Measurements from ENCODE around the gene FARS2. TPM values are rescaled to one million over a fixed set of nuclear protein-coding genes. Genes with fewer than 3 reads are reported as not detected.

The FARS2 gene
- total and polyA plus RNA-seq, 9 of the 15 experiments (the other 6 are each of a cell fraction or from before 2014, with no cell fraction given) = 16.5 to 62.2 (median 27.0) TPM

DNA sequence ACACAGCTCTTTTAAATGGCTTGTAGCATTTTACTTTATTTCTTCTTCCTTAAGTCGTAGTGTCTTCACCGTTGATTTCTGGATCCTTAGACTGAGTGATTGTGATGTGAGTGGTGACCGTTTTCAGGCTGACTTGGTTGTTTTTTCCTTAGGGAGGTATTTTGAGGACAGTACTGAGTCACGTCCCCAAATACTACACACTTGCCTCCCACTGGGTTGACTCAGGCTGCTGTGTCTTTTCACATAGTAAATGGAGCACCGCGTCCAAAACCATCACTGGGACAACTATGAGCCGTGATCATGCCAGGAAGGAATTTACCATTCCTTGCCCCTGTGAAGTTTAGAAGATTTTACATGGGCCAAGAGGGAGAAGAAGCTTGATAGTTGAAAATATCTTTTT lies 174.1 kb downstream of the FARS2 start:
- Histone ChIP-seq H3K4me2 (ENCODE audit: insufficient read depth, low read length) (no peak overlapping the region), H3K9me3 (replicated peaks; ENCODE audit: control insufficient read depth, insufficient read depth, low read depth, low read length) (no peaks in the 10 kb centered on the region), H2AFZ (ENCODE audit: low read depth, low read length) (no peak overlapping the region), H3K27ac (ENCODE audit: extremely low read depth, low read depth, low read length) (no peak overlapping the region), H3K79me2 (ENCODE audit: control insufficient read depth, insufficient read depth, low read length) (no peaks in the 10 kb centered on the region), H3K36me3 (ENCODE audit: control insufficient read depth, insufficient read depth, low read length) (no peaks in the 10 kb centered on the region), H3K9me1 (ENCODE audit: control insufficient read depth, insufficient read depth, low read length) (no peaks in the 10 kb centered on the region), H3K4me1 (replicated peaks in 1 of 2; ENCODE audit: control insufficient read depth in 2 of 2, insufficient read depth in 2 of 2, low read length in 2 of 2) (no peaks in the 10 kb centered on the region), H4K20me1 (replicated peaks; ENCODE audit: control insufficient read depth, insufficient read depth, low read length) (no peaks in the 10 kb centered on the region), H3K4me3 (no peak overlapping the region), H3K9ac (ENCODE audit: insufficient read depth in 1 of 2, low read depth in 2 of 2, low read length in 2 of 2) (no peak overlapping the region), H3K27me3 (ENCODE audit: control insufficient read depth in 2 of 2, insufficient read depth in 2 of 2, low read length in 2 of 2) (no peaks in the 10 kb centered on the region)
- no peak for TF ChIP-seq RNF2 (IDR thresholded peaks at IDR 0.05)
- no peak for TF ChIP-seq XRCC5 (IDR thresholded peaks at IDR 0.05; ENCODE audit: low read depth, low read length)
- peak; percentile 62 for TF ChIP-seq FOSL1 (tag; conservative IDR thresholded peaks at IDR 0.05)
- ATAC-seq (no peak), FAIRE-seq (no peak), DNase-seq (ENCODE audit: extremely low read depth in 1 of 4, low spot score in 3 of 4) (no peak)
- CTCF ChIA-PET (ENCODE audit: low intra/inter-chr PET ratio) = no interaction called here
- intact Hi-C loops (cut with micrococcal nuclease) (no loop called here), in situ Hi-C loops (cut with MboI) (no loop called here)
- BruUV-seq (replicated peaks) = no TSS peak
- POLR2A ChIA-PET = interaction anchor here (0.7 to 0.9 kb wide), 2 partner anchors 18 to 769 kb away, joined by 3 read pairs; no protein-coding TSS in a partner anchor
- WGBS (ENCODE audit: insufficient coverage, low coverage, missing lambda C conversion rate) = 73% methylated on average over 7 of the region's 7 CpGs

DNA sequence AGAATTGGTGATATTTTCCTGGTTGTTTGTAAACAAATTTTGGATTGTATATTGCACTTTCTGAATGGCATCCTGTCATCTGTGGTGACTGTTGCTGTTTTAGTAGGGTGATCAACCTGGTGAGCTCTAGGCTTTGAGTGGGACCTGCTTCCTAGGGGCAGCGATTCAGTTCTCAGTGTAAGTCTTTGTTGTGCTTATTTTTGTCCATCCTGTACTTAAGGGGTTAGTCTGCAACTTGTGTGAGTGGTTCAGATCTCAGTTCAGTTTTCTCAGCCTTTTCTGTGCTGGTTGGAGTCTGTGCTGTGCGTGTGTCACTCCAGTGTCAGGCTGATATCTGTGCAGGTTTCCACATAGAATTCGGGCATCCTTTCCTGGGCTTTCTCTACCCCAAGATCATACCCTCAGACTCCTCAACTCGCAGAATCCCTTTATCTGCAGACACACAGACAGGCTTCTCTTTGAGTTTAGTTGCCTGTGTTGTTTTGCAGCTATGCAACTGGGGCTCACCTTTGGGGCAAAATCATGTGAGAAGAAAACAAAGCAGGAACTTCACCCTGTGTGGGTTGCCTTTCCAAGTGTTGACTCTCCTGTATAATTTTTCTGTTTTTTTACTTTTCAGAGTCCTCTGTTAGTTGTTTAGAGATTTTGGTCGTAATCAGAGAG lies 177.7 kb downstream of the FARS2 start:
- Histone ChIP-seq H3K79me2 (ENCODE audit: control insufficient read depth, insufficient read depth, low read length) (no peaks in the 10 kb centered on the region), H3K27me3 (ENCODE audit: control insufficient read depth in 2 of 2, insufficient read depth in 2 of 2, low read length in 2 of 2) (no peaks in the 10 kb centered on the region), H3K27ac (ENCODE audit: extremely low read depth, low read depth, low read length) (no peak overlapping the region), H2AFZ (ENCODE audit: low read depth, low read length) (no peak overlapping the region), H3K4me2 (ENCODE audit: insufficient read depth, low read length) (no peak overlapping the region), H3K4me1 (replicated peaks in 1 of 2; ENCODE audit: control insufficient read depth in 2 of 2, insufficient read depth in 2 of 2, low read length in 2 of 2) (no peaks in the 10 kb centered on the region), H3K4me3 (no peak overlapping the region), H3K9me3 (replicated peaks; ENCODE audit: control insufficient read depth, insufficient read depth, low read depth, low read length) (no peaks in the 10 kb centered on the region), H3K36me3 (ENCODE audit: control insufficient read depth, insufficient read depth, low read length) (no peaks in the 10 kb centered on the region), H3K9me1 (ENCODE audit: control insufficient read depth, insufficient read depth, low read length) (no peaks in the 10 kb centered on the region), H4K20me1 (replicated peaks; ENCODE audit: control insufficient read depth, insufficient read depth, low read length) (no peaks in the 10 kb centered on the region), H3K9ac (ENCODE audit: insufficient read depth in 1 of 2, low read depth in 2 of 2, low read length in 2 of 2) (no peak overlapping the region)
- in situ Hi-C loops (cut with MboI) (no loop called here), intact Hi-C loops (cut with micrococcal nuclease) (no loop called here)
- ChIA-PET POLR2A (no interaction called here), CTCF (ENCODE audit: low intra/inter-chr PET ratio) (no interaction called here)
- WGBS (ENCODE audit: insufficient coverage, low coverage, missing lambda C conversion rate) = 19% methylated on average over 5 of the region's 5 CpGs
- BruUV-seq (replicated peaks) = no TSS peak
- ATAC-seq = no peak
- DNase-seq (ENCODE audit: extremely low read depth in 1 of 4, low spot score in 3 of 4) = no peak
- FAIRE-seq = no peak
- TF ChIP-seq, protein P1, sequence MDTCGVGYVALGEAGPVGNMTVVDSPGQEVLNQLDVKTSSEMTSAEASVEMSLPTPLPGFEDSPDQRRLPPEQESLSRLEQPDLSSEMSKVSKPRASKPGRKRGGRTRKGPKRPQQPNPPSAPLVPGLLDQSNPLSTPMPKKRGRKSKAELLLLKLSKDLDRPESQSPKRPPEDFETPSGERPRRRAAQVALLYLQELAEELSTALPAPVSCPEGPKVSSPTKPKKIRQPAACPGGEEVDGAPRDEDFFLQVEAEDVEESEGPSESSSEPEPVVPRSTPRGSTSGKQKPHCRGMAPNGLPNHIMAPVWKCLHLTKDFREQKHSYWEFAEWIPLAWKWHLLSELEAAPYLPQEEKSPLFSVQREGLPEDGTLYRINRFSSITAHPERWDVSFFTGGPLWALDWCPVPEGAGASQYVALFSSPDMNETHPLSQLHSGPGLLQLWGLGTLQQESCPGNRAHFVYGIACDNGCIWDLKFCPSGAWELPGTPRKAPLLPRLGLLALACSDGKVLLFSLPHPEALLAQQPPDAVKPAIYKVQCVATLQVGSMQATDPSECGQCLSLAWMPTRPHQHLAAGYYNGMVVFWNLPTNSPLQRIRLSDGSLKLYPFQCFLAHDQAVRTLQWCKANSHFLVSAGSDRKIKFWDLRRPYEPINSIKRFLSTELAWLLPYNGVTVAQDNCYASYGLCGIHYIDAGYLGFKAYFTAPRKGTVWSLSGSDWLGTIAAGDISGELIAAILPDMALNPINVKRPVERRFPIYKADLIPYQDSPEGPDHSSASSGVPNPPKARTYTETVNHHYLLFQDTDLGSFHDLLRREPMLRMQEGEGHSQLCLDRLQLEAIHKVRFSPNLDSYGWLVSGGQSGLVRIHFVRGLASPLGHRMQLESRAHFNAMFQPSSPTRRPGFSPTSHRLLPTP (IDR thresholded peaks at IDR 0.05; ENCODE audit: borderline replicate concordance, extremely low read depth, insufficient read length) = no peak
- TF ChIP-seq PHF8 (IDR thresholded peaks at IDR 0.05; ENCODE audit: borderline replicate concordance, low read length) (no peak), POLR2A (conservative IDR thresholded peaks at IDR 0.05) (no peak), ZNF589 (CRISPR knock-in tag; IDR thresholded peaks at IDR 0.05; ENCODE audit: low read depth) (no peak), TGIF2 (CRISPR knock-in tag; IDR thresholded peaks at IDR 0.05) (no peak), ZNF785 (CRISPR knock-in tag; IDR thresholded peaks at IDR 0.05) (no peak), ATF1 (CRISPR knock-in tag; IDR thresholded peaks at IDR 0.05) (no peak), ATF1 (tag; IDR thresholded peaks at IDR 0.05) (no peak), ZNF324 (CRISPR knock-in tag; IDR thresholded peaks at IDR 0.05) (no peak)
- TF ChIP-seq, protein P2, sequence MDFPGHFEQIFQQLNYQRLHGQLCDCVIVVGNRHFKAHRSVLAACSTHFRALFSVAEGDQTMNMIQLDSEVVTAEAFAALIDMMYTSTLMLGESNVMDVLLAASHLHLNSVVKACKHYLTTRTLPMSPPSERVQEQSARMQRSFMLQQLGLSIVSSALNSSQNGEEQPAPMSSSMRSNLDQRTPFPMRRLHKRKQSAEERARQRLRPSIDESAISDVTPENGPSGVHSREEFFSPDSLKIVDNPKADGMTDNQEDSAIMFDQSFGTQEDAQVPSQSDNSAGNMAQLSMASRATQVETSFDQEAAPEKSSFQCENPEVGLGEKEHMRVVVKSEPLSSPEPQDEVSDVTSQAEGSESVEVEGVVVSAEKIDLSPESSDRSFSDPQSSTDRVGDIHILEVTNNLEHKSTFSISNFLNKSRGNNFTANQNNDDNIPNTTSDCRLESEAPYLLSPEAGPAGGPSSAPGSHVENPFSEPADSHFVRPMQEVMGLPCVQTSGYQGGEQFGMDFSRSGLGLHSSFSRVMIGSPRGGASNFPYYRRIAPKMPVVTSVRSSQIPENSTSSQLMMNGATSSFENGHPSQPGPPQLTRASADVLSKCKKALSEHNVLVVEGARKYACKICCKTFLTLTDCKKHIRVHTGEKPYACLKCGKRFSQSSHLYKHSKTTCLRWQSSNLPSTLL (IDR thresholded peaks at IDR 0.05) = no peak
